NCI-H2081 treated with DMSO at 0.1 percent for 48 hours (cell line): ENCODE data around the gene CCDC142.

ENCODE experiments used
- DNase-seq: peaks from one replicate; lab custom pipeline; 2025; lab: John Stamatoyannopoulos, UW

The CCDC142 gene

GRCh38 chr2:74514368-74515270 lies 31.8 kb upstream of the CCDC142 start, which contains the start of gene TLX2:
Gene TLX2 (plus strand): TSS chr2:74514450. CDS start chr2:74514807, 357 bp downstream.
- no peak for DNase-seq

DNA sequence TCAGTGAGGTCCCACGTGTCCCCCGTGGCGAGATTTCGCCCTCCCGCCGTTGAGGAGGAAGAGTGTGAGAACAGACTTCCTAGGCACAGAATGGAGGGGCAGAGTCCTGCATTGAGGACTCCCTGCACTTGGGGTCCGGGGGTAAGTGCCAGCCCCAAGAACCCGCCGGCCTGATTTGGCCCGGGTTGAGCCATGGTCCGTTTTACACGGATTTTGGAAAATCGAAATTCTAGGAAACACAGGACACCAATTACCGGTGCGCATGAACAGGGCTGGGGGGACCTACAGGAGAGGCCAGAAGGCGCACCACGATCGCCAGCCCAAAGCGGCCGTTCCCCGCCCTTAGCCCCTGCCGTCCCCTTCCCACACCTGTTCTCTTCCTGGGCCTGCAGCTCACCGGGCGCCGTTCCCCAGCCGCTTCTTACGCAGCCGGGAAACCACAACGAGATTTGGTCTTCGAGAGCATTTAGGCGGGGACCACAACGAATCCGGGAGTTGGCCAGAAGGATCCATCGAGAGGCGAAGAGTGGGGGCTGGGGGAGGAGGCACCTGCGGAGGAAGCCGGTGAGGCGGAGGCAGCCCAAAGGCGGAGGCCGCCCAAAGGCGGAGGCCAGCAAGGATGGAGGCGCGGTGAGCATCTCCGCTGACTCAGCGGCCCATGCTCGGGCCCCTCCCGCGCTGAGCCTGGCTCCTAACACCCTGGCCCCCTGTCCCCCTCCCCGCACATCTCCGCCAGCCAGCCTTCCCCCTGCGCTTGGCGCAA lies 31.0 kb upstream of the CCDC142 start:
- DNase-seq: no peak

- no peak for DNase-seq
Observed at GRCh38 chr2:74512744-74513604, 30.2 kb upstream of the CCDC142 start.

DNA sequence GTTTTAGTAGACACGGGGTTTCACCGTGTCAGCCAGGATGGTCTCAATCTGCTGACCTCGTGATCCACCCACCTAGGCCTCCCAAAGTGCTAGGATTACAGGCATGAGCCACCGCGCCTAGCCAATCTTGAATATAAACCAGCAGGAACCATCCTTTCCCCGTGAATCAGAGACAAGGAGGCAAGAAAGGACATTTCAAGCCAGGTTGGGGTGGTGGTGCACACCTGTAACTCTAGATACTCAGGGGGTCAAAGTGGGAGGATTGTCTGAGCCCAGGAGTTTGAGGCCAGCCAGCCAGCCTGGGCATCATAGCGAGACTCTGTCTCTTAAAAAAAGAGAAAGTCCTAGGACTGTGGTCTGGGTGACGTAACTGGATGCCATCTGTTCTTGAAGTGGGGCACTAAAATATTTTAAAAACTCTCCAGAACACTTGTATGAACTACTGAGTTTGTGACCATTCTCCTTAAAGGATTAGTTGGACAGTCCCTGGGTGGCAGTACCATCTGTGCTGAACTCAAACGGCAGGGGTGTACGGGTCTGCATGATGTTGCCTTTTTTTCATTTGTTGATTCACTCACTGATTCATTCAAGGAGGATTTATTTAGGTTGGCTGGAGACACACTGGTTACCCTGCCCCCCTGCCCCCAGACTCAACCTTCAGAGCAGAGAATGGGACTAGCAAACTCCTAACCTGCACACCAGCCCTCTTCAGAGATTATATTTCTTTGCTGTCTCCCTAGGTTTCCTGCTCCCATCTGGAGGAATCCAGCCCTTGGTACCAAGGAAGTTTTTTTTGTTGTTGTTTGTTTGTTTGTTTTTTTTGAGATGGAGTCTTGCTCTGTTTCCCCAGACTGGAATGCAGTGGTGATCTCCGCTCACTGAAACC lies 28.5 kb upstream of the CCDC142 start:
- no peak for DNase-seq

GRCh38 chr2:74510272-74510671 lies 27.5 kb upstream of the CCDC142 start:
- DNase-seq: no peak

- no peak for DNase-seq
Observed at GRCh38 chr2:74507926-74508520, 25.2 kb upstream of the CCDC142 start.

GRCh38 chr2:74507145-74507925 lies 24.5 kb upstream of the CCDC142 start, which contains the start of gene PCGF1:
Gene PCGF1 (minus strand): TSS chr2:74507695. CDS start chr2:74507668, 27 bp downstream.
- peak; percentile 93 for DNase-seq

GRCh38 chr2:74505448-74506246 lies 22.8 kb upstream of the CCDC142 start:
- DNase-seq: no peak

- DNase-seq: no peak
Observed at GRCh38 chr2:74504591-74504990, 21.8 kb upstream of the CCDC142 start.

GRCh38 chr2:74503506-74504475 lies 21.0 kb upstream of the CCDC142 start:
- DNase-seq: no peak

GRCh38 chr2:74502720-74503505 lies 20.1 kb upstream of the CCDC142 start:
- no peak for DNase-seq

DNA sequence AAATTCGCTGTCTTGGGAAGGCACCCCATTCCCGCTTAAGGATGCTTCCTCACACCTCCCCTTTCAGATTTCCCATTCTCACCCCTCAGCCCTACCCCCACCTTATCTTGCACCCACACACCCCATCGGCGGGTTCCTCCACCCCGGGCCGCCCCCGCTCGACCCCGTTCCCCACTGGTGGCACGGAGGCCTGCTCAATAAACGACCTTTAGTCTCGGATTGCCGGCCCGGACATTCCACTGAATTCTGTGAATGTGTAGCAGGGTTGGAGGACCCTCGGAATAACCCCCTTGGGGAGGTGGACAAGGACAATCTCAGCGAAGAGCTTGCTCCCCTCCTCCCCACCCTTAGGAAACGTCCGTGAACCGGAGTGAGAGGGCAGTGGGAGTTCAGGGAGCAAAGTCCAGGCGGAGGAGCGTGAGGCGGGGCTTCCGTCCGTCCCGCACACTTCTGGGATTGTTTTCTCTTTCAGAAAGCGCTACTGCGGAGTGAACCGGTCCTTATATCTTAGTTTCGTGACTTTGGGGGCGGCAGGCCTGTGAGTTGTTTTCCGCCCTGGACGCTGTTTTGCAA lies 19.4 kb upstream of the CCDC142 start:
- no peak for DNase-seq

GRCh38 chr2:74501335-74502071 lies 18.7 kb upstream of the CCDC142 start:
- no peak for DNase-seq

DNA sequence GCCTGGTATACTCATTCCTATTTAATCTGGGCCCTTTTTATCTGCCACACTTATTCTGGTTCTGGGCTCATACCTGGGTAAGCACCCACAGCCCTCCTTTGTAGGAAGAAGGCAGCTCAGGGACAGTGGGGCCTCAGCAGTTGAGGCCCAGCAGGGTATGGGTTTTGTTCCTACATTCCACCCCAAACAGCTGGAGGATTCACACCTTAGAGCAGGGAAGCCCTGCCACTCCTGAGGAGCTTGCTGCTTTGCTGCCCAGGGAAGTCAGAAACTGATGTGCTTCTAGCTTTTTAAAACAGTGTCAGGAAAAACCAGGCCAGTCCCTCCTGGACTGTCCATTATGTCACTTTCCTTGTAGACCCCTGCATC lies 17.8 kb upstream of the CCDC142 start:
- DNase-seq: no peak

DNA sequence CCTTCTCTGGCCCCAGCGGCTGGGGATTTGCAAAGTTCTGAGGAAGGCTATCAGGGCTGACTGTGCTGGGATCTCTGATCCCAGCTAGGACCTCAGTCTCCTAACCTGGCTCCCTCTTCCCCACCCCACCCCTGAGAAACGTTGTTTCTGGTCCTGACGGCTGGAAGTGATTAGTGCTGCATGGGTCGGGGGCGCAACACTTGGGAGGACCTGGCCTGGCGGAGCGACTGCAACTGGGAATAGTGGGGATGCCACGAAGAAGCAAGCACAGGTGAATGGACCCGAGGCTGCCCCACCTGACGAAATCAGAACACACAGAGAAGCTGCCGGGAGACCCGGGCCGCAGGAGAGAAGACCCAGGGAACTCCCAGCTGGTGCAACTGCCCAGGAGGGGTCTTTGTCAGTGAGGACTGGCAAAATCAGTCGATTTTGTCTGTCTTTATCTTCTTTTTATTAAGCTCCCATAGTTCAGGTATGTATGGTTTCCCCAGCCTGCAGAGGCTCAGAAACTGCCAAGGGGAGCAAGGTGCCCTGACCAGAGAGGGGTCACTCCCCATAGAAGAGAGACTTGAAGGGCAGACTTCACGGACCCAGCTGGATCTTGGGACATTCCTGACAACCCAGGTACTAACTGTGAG lies 17.3 kb upstream of the CCDC142 start:
- DNase-seq: no peak
